ENCODE results near the gene RPS19. TPM values are rescaled to one million over a fixed set of nuclear protein-coding genes. Genes with fewer than 3 reads are reported as not detected.

The RPS19 gene
- total RNA-seq: 405 TPM

DNA sequence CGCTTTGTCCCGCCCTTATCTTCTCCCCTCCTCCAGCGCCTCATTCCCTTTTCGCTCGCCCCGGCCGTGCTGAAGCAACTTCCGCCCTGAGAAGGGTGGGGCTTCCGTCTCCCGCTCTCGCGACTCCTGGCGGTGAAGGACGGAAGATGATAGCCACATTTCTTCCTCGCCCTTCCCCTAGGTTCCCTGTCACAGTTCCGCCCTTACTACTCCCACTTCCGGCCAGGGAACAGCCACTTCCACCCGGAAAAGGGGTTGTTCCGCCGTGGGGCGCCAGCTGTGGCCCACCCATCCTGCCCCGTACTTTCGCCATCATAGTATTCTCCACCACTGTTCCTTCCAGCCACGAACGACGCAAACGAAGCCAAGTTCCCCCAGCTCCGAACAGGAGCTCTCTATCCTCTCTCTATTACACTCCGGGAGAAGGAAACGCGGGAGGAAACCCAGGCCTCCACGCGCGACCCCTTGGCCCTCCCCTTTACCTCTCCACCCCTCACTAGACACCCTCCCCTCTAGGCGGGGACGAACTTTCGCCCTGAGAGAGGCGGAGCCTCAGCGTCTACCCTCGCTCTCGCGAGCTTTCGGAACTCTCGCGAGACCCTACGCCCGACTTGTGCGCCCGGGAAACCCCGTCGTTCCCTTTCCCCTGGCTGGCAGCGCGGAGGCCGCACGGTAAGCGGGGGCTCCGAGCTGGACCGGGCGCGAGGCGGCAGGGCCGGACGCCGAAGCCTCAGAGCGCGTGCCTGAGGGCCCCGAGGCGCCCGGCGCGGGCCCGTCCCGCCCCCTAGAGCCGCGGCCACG lies at the start of gene RPS19:
TSS of gene RPS19 (plus strand) at position 638 of the 801 bp plus-strand sequence. CDS start 520 bp downstream, outside the sequence.
- DNase-seq: peak; percentile 98

DNA sequence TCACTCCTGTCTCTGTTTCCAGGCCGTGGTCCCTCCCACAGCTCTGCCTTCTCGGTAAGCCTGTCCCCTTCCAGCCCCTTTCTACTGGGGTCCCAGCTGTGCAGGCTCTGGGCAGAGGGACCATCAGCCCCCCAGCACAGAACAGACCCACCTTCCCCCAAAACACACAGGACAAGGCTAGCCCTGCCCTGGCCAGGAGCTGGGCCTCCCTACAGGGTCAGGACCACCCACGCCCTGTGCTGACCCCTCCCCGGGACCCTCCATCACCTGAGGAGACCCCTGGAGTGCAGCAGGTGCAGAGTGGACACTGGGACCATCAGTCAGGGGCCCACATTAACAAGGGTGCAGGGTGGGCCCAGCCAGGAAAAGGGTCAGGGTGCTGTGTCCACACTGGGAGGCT lies 49.8 kb upstream of the RPS19 start:
- no peak for DNase-seq

DNA sequence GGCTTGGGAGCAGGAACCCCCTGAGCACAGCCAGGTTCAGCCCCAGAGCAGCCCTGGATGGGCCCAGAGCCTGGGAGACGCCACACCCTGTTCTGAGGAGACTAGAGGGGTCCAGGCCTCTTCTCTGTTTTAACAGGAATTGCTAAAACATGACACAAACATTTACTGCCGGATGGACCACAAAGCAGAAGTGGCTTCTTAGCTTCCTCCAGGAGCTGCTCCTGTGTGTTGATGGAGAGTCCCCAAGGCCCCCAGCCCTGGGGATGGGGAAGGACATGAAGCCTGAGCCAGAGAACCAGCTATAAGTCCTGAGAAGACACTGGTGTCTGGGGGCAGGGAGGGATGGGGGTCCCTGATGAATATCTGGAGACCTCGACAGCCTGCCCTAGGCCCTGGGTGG lies 49.0 kb upstream of the RPS19 start:
- no peak for DNase-seq

DNA sequence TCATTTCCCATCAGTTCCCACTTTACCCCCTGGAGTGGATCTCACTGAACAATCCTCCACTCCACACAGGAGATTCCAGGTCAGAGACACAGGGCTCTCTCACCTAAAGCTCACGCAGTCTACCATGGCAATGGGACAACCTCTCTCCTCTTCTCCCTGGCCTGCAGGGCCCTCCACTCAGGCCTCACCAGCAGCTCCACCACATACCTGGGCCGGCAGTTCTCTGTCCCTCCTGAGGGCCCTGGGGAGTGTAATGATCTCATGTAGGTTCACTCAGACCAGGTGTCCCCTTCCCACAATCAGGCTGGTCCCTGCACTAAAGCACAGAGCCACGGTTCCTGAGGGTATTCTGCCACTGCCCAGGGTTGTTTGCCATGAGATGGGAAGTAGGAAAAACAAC lies 48.1 kb upstream of the RPS19 start:
- DNase-seq: no peak

- DNase-seq: no peak
Measured at GRCh38 chr19:41813911-41814310, 46.1 kb upstream of the RPS19 start.

DNA sequence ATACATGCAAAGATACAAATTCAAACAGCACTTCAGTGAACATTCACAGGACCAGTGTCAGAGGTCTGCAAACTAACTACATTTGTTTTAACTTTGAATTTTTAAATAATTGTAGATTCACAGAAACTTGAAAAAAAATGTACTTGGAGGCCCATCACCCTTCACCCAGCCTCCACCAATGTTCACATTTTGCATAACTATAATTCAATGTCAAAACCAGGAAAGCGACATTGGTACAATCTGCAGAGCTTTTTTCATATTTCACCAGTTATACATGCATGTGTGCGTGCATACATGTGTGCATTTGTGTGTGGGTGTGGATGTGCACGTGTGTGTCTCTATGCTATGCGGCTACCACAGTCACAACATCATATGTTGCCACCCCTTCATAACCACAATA lies 44.8 kb upstream of the RPS19 start:
- DNase-seq: no peak

GRCh38 chr19:41816761-41817160 lies 43.3 kb upstream of the RPS19 start:
- no peak for DNase-seq

- no peak for DNase-seq
Measured at GRCh38 chr19:41821003-41821735, 38.9 kb upstream of the RPS19 start.

DNA sequence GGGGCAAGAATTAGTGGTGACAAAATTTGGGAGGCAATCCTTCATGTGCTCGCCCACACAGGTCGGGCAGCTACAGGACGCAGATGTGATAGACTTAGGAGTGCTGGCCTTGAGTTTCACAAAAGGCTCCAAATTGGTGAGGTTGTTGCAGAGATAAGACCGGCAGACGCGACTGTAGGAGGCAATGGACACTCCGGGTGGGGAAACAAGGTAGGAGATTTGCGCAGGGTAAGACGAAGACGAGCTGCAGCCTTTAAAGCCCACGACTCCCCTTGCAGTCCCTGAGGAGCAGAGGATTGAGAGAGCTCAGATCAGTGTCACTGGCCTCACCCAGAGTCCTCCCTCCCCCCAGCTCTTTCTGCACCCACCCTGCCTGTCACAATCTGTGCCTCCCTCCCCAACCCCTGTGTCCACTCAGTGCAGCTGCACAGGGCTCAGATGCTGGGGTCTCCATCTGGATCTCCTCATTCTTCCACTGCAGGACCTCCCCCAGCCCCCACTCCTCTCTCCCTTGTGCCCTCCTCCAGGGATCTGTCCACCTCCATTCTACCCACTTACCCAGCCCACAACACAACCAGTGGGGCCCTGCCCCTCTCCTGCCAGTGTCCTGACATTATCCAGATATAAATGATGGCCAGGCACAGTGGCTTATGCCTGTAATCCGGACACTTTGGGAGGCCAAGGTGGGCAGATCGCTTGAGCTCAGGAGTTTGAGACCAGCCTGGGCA lies 21.9 kb upstream of the RPS19 start:
- no peak for DNase-seq

GRCh38 chr19:41839211-41839610 lies 20.8 kb upstream of the RPS19 start:
- no peak for DNase-seq

- no peak for DNase-seq
Measured at GRCh38 chr19:41843371-41843770, 16.7 kb upstream of the RPS19 start.

DNA sequence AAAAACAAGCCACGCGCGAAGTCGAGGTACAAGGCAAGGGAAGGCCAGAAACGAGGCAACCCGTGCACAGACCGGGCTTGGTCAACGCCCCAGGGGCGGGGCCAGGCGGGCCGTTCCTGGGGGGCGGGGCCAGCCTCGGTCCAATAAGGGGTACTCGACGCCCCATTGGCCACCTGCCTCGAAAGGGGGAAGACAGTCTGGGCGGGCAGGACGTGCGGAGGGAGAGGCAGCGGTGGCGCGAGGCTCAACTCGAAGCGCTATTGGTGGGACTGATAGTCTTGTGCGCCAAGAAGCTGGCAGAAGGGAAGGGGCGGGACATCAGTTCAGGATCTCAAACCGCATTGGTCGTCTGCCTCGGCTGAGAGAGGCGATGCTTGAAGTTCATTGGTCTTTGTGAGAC lies 15.5 kb upstream of the RPS19 start, which contains the start of gene LYPD4:
TSS of gene LYPD4 (minus strand) at position 83 of the 400 bp plus-strand sequence. CDS start 5,398 bp downstream, outside the sequence.
- no peak for DNase-seq

DNA sequence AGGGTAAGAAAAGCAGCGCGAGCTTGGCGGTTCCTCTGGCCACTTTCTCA lies 15.2 kb upstream of the RPS19 start, which contains the start of gene DMRTC2:
TSS of gene DMRTC2 (plus strand) at position 42 of the 50 bp plus-strand sequence. CDS start 2,387 bp downstream, outside the sequence.
- no peak for DNase-seq

GRCh38 chr19:41845051-41845590 lies 14.9 kb upstream of the RPS19 start:
- DNase-seq: no peak

DNA sequence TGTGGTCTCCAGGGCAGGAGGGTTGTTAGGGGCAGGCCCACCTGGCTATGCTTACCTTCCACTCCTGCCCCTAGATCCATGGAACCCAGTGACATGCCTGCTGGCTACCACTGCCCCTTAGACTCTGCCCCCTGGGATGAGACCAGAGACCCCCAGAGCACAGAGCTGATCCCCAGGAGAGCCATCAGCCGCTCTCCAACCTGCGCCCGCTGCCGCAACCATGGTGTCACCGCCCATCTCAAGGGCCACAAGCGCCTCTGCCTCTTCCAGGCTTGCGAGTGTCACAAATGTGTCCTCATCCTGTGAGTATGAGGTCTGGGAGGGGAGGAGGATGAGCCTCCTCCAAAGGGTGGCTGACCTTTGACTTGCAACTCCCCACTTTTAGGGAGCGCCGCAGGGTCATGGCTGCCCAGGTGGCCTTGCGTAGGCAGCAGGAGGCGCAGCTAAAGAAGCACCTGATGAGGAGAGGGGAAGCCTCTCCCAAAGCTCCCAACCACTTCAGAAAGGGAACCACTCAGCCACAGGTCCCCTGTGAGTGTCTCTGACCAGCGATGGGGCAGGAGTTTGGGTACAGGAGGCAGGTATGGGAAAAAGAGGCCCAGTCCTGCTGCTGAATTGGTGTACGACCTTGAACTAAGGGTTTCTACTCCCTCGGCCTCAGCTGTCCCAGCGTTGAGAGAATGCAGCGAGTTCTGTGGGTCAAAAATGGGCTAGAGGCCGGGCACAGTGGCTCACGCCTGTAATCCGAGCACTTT lies 12.5 kb upstream of the RPS19 start:
- DNase-seq: no peak

- no peak for DNase-seq
Measured at GRCh38 chr19:41848666-41849065, 11.4 kb upstream of the RPS19 start.

DNA sequence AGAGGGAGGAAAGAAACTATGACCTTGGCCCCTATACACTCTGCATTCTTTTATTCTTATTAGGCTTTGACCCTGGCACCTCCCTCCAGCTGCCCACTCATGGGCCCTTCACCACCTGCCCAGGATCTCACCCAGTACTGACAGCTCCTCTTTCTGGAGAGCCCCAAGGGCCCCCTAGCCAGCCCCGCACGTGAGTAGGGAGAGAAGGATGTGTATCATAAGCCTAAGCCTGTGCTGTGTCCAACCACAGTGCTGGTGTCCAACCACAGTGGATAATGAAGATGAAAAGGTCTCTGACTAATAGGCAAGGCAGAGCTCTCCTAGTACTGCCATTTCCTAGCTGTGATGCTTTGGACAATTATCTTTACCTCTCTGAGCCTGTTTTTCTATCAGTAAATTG lies 11.0 kb upstream of the RPS19 start:
- DNase-seq: no peak

DNA sequence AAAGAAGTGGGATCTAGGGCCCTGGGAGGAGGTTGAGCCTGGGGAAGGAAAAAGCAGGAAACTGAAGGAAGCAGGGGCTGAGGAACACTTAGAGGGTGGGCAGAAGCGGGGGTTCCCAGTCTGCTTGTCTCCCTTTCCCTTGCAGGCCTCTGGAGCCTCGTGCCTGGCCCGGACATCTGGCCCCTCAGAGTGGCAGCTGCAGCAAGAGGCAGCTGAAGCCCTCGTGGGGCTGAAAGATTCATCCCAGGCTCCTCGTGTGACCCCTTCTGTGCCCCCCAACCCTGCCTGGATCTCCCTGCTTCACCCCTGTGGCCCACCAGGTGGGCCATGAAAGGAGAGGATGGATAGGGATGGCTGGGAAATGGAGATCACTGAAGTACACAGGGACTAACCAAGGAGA lies 9.7 kb upstream of the RPS19 start:
- no peak for DNase-seq

DNA sequence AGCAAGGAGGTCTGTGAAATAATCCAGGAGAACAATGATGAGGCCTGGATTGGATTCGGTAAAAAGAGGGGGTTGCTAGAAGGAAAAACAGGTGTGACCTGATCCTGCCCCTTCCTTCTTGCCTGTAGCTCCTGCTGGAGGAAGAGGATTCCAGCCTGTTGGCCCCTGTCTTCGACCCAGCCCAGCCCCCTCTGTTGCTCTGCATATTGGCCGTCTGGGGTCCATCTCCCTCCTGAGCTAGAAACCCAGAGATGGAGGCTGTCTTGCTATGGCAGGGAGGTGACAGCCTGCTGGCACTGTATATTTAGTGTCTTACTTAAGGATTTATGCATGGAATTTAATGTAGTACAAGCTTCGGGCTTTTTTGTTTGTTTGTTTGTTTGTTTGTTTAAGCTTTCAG lies 8.6 kb upstream of the RPS19 start:
- DNase-seq: no peak

GRCh38 chr19:41853344-41853743 lies 6.7 kb upstream of the RPS19 start:
- no peak for DNase-seq

DNA sequence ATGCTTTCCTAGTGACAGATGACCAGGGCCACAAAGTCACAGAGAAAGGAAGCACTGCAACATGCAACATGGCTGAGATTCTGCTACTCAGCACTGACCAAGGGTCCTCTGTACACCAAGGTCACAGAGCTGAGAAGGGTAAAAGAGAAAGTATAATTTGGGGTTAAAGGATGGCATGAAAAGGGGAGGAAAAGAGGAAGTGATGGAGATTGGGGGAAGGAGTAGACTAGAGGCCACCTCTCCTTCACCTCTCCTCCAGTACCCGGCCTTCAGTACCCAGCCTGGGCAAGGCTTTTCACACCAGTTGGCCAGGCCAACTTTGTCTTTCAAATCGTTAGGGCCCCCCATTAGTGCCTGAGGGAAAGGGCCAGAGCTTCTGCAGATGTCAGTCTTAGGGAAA lies 6.3 kb upstream of the RPS19 start:
- DNase-seq: no peak

DNA sequence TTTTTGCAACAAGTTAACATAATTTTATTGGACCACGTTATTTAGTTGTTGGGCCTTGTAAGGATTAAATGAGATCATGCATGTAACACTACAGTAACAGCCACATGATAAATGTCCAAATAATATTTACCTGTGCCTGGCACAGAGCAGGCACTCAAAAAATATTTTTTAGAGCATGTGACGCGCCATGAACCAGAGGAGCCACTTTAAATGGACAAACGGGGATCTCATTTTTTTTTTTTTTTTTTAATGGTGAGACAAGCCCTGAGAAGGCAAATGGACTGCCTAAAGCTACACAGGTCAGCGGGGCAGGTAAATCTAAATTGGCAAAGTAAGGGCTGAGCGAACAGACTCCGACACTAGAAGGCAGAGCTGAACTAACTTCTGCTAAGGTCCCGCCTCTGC lies 840 bp upstream of the RPS19 start:
- DNase-seq: no peak

All from occipital lobe (tissue), 2 donors.